WTC11 (cell line): ENCODE results near the gene PTPRT.

ENCODE experiments used
- GABPB1 ChIP-seq: sonication (generic); formaldehyde crosslinking; IDR thresholded peaks from 2 replicates; pipeline ENCODE4 v1.8.1; 2023; ENCODE audit warnings: mild to moderate bottlenecking, missing genetic modification reagents
- RELA ChIP-seq: sonication (generic); formaldehyde crosslinking; IDR thresholded peaks from 2 replicates; pipeline ENCODE4 v1.8.1; 2022; ENCODE audit warnings: missing genetic modification reagents, mild to moderate bottlenecking, borderline replicate concordance
- TEAD1 ChIP-seq: sonication (generic); formaldehyde crosslinking; IDR thresholded peaks from 2 replicates; pipeline ENCODE4 v1.8.0; 2022; ENCODE audit warnings: mild to moderate bottlenecking, missing genetic modification reagents
- TP53 ChIP-seq: sonication (generic); formaldehyde crosslinking; IDR thresholded peaks from 2 replicates; pipeline ENCODE4 v1.8.1; 2023; ENCODE audit warnings: mild to moderate bottlenecking, missing genetic modification reagents
- TF ChIP-seq, protein P1 (sequence below): fragments of 200-600 bp; IDR thresholded peaks from 2 replicates; pipeline ENCODE4 v1.8.0; 2022; ENCODE audit warnings: antibody characterized with exemption
- TF ChIP-seq, protein P2 (sequence below): sonication (generic); formaldehyde crosslinking; IDR thresholded peaks from 2 replicates; pipeline ENCODE4 v1.8.0; 2022; ENCODE audit warnings: mild to moderate bottlenecking, missing genetic modification reagents
- TF ChIP-seq, protein P3 (sequence below): fragments of 250-450 bp; sonication (Bioruptor Pico); IDR thresholded peaks from 2 replicates; pipeline ENCODE4 v2.1.2; 2022; ENCODE audit warnings: mild to moderate bottlenecking, moderate library complexity
- TF ChIP-seq, protein P4 (sequence below): sonication (generic); formaldehyde crosslinking; IDR thresholded peaks from 2 replicates; pipeline ENCODE4 v1.8.1; 2022; ENCODE audit warnings: low read depth, mild to moderate bottlenecking, moderate library complexity, missing genetic modification reagents, borderline replicate concordance
- TF ChIP-seq, protein P5 (sequence below): sonication (generic); formaldehyde crosslinking; IDR thresholded peaks from 2 replicates; pipeline ENCODE4 v1.8.0; 2022; ENCODE audit warnings: mild to moderate bottlenecking, missing genetic modification reagents
- TF ChIP-seq, protein P6 (sequence below): sonication (generic); formaldehyde crosslinking; IDR thresholded peaks from 2 replicates; pipeline ENCODE4 v1.8.0; 2022; ENCODE audit warnings: mild to moderate bottlenecking, missing genetic modification reagents

DNA sequence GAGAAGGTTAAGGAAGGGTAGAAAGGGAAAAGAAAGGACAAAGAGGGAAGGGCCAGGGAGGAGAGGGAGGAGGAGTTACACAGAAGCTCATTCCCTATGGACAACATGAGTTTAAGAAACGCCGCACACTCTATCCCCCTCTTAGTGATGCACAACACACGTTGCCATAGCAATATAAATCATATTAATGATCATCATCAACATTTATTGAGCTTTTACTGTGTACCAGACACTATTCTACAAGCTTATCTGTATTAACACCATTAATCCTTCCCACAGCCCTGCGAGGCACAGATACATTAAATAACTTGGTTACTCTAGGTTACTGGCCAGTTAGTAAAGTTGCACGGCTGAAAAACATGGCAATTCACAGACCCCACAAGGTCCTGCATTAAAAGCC lies 234.8 kb downstream of the PTPRT start:
- TF ChIP-seq, protein P1, sequence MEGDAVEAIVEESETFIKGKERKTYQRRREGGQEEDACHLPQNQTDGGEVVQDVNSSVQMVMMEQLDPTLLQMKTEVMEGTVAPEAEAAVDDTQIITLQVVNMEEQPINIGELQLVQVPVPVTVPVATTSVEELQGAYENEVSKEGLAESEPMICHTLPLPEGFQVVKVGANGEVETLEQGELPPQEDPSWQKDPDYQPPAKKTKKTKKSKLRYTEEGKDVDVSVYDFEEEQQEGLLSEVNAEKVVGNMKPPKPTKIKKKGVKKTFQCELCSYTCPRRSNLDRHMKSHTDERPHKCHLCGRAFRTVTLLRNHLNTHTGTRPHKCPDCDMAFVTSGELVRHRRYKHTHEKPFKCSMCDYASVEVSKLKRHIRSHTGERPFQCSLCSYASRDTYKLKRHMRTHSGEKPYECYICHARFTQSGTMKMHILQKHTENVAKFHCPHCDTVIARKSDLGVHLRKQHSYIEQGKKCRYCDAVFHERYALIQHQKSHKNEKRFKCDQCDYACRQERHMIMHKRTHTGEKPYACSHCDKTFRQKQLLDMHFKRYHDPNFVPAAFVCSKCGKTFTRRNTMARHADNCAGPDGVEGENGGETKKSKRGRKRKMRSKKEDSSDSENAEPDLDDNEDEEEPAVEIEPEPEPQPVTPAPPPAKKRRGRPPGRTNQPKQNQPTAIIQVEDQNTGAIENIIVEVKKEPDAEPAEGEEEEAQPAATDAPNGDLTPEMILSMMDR, result no peak
- TF ChIP-seq, protein P2, sequence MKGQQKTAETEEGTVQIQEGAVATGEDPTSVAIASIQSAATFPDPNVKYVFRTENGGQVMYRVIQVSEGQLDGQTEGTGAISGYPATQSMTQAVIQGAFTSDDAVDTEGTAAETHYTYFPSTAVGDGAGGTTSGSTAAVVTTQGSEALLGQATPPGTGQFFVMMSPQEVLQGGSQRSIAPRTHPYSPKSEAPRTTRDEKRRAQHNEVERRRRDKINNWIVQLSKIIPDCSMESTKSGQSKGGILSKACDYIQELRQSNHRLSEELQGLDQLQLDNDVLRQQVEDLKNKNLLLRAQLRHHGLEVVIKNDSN, result no peak
- TF ChIP-seq, protein P3, sequence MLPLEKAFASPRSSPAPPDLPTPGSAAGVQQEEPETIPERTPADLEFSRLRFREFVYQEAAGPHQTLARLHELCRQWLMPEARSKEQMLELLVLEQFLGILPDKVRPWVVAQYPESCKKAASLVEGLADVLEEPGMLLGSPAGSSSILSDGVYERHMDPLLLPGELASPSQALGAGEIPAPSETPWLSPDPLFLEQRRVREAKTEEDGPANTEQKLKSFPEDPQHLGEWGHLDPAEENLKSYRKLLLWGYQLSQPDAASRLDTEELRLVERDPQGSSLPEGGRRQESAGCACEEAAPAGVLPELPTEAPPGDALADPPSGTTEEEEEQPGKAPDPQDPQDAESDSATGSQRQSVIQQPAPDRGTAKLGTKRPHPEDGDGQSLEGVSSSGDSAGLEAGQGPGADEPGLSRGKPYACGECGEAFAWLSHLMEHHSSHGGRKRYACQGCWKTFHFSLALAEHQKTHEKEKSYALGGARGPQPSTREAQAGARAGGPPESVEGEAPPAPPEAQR, result no peak
- TF ChIP-seq RELA (CRISPR knock-in tag), result no peak
- no peak for TF ChIP-seq TP53 (CRISPR knock-in tag)
- TF ChIP-seq, protein P4, sequence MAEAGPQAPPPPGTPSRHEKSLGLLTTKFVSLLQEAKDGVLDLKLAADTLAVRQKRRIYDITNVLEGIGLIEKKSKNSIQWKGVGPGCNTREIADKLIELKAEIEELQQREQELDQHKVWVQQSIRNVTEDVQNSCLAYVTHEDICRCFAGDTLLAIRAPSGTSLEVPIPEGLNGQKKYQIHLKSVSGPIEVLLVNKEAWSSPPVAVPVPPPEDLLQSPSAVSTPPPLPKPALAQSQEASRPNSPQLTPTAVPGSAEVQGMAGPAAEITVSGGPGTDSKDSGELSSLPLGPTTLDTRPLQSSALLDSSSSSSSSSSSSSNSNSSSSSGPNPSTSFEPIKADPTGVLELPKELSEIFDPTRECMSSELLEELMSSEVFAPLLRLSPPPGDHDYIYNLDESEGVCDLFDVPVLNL (CRISPR knock-in tag), result no peak
- TF ChIP-seq, protein P5, sequence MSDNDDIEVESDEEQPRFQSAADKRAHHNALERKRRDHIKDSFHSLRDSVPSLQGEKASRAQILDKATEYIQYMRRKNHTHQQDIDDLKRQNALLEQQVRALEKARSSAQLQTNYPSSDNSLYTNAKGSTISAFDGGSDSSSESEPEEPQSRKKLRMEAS (CRISPR knock-in tag), result no peak
- no peak for TF ChIP-seq TEAD1
- TF ChIP-seq, protein P6, sequence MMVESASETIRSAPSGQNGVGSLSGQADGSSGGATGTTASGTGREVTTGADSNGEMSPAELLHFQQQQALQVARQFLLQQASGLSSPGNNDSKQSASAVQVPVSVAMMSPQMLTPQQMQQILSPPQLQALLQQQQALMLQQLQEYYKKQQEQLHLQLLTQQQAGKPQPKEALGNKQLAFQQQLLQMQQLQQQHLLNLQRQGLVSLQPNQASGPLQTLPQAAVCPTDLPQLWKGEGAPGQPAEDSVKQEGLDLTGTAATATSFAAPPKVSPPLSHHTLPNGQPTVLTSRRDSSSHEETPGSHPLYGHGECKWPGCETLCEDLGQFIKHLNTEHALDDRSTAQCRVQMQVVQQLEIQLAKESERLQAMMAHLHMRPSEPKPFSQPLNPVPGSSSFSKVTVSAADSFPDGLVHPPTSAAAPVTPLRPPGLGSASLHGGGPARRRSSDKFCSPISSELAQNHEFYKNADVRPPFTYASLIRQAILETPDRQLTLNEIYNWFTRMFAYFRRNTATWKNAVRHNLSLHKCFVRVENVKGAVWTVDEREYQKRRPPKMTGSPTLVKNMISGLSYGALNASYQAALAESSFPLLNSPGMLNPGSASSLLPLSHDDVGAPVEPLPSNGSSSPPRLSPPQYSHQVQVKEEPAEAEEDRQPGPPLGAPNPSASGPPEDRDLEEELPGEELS (CRISPR knock-in tag), result no peak
- no peak for TF ChIP-seq GABPB1 (CRISPR knock-in tag)
